OCI-LY7 (cell line): ENCODE results near the gene SLC6A7.

Source experiments
- CTCF ChIP-seq: fragments of 200-600 bp; sonication (generic); conservative IDR thresholded peaks from 2 replicates; pipeline ENCODE4 v1.5.1; 2014; ENCODE audit warnings: mild to moderate bottlenecking, antibody characterized with exemption, low read length, moderate library complexity, mixed read lengths
- EZH2phosphoT487 ChIP-seq: fragments of 200-600 bp; sonication (generic); IDR thresholded peaks from 2 replicates; pipeline ENCODE4 v1.6.1; 2018; ENCODE audit warnings: low read depth, borderline replicate concordance, mild to moderate bottlenecking, mixed run types, antibody characterized with exemption, low read length, moderate library complexity, mixed read lengths

- TF ChIP-seq CTCF (no peak), EZH2phosphoT487 (no peak)
These were observed 1.1 kb downstream of the SLC6A7 start for GRCh38 chr5:150190987-150191386.
